Bronchial epithelial cell (primary cell): ENCODE results near the gene AAK1. TPM values are rescaled to one million over a fixed set of nuclear protein-coding genes. Genes with fewer than 3 reads are reported as not detected.

Source experiments
- DNase-seq: peaks from one replicate; pipeline ENCODE4 v3.0.0-alpha.2; 2010; ENCODE audit warnings: low read depth
- FAIRE-seq: peaks from 2 replicates; lab custom pipeline; 2011; peaks lifted over from hg19 to GRCh38; lab: Jason Lieb, UNC
- H3K27me3 ChIP-seq: 2 replicates; pipeline ENCODE4 v1.5.1; 2011; ENCODE audit warnings: low read length; ENCODE audit not compliant: control insufficient read depth, insufficient read depth
- H3K36me3 ChIP-seq: 2 replicates; pipeline ENCODE4 v1.5.1; 2011; ENCODE audit warnings: low read length; ENCODE audit not compliant: control insufficient read depth, insufficient read depth
- H3K4me3 ChIP-seq: 2 replicates; pipeline ENCODE4 v1.5.1; 2011; ENCODE audit warnings: mild to moderate bottlenecking, low read depth, low read length, control low read depth
- CTCF ChIP-seq: IDR thresholded peaks from 2 replicates; pipeline ENCODE4 v1.5.1; 2011; ENCODE audit warnings: mild to moderate bottlenecking, moderate library complexity, low read length, control low read depth, inconsistent platforms; ENCODE audit not compliant: insufficient read depth, severe bottlenecking
- total RNA-seq: library from RNA; depleted of rRNA; stranded (reverse); fragments of >200 nt; gene quantifications from 2 replicates; pipeline ENCODE4 v1.2.1, GENCODE V29; 2014

The AAK1 gene
- total RNA-seq, 1 donor from 2014 or later = 17.9 TPM

DNA sequence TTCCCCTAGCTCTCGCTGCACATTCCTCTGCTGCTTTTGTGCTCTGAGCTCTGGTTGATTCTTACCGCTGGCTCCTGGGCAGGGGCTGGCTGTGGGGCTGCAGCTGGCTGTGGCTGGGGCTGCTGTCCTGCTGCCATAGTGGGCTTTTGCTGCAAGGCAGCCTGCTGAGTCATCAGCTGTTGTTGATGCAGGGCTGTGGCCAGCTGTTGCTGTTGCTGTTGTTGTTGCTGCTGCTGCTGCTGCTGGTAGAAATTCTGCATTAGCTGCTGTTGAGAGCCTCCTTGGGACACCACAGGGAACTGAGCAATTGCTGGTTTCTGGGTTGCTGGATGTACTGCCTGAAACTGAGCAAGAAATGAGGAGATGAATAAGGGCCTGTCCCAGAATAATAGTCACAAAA lies 129.1 kb downstream of the AAK1 start:
- Histone ChIP-seq H3K36me3 (peaks cover 6% of the 10 kb centered on the region), H3K27me3 (no peaks in the 10 kb centered on the region), H3K4me3 (no peak overlapping the region)
- TF ChIP-seq CTCF = no peak
- FAIRE-seq (no peak), DNase-seq (no peak)

- Histone ChIP-seq H3K4me3 (no peak overlapping the region), H3K36me3 (peaks cover 10% of the 10 kb centered on the region), H3K27me3 (no peaks in the 10 kb centered on the region)
- FAIRE-seq (no peak), DNase-seq (no peak)
- TF ChIP-seq CTCF = no peak
Measured at GRCh38 chr2:69512446-69512845, 131.1 kb downstream of the AAK1 start.

DNA sequence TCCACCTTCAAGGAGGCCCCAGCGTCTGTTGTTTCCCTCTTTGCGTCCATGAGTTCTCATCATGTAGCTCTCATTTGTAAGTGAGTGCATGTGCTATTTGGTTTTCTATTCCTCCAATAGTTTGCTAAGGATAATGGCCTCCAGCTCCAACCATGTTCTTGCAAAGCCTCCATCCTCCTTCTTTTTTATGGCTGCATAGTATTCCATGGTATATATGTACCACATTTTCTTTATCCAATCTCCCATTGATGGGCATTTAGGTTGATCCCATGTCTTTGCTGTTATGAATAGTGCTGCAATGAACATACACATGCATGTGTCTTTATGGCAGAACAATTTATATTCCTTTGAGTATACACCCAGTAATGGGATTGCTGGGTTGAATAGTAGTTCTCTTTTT lies 133.3 kb downstream of the AAK1 start:
- Histone ChIP-seq H3K27me3 (no peaks in the 10 kb centered on the region), H3K4me3 (no peak overlapping the region), H3K36me3 (peaks cover 18% of the 10 kb centered on the region)
- FAIRE-seq (no peak), DNase-seq (no peak)
- TF ChIP-seq CTCF = no peak

GRCh38 chr2:69509750-69510140 lies 133.8 kb downstream of the AAK1 start:
- Histone ChIP-seq H3K27me3 (no peaks in the 10 kb centered on the region), H3K4me3 (no peak overlapping the region), H3K36me3 (peaks cover 18% of the 10 kb centered on the region)
- DNase-seq = no peak
- no peak for TF ChIP-seq CTCF
- no peak for FAIRE-seq

DNA sequence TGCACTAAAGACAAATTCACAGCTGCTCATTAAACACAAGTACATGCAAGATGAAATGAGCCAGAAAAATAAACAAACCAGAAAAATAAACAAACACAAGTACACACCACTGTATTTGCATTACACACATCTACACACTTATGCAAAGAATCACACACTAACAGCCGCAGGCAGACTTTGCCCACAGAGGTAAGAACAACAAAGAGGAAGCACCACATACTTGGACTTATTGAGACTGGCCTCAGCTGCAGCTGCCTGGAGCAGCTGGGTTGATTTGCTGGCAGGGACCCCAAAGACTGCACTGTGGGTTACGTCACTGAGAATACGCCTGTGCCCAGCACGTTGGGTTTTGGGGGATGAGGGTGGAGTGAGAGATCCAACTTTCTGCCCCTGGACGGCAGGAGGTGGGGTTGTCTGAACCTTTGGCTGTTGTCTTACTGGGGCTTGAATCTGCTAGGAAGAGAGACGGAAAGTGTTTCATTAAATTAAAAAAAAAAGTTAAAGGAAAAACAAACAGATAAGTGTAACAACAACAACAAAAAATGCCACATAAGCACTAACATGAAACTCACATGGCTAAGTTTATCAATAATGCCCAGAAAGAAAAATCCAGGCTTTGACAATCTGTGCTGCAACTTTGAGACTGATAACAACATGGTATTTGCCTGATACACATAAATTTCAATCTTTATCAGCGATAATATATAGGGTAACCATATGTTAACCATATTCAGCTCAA lies 134.4 kb downstream of the AAK1 start:
- peaks cover 16% of the 10 kb centered on the region for H3K36me3 ChIP-seq
- TF ChIP-seq CTCF = no peak
- FAIRE-seq (no peak), DNase-seq (no peak)
- no peak overlapping the region for H3K4me3 ChIP-seq
- H3K27me3 ChIP-seq = no peaks in the 10 kb centered on the region

DNA sequence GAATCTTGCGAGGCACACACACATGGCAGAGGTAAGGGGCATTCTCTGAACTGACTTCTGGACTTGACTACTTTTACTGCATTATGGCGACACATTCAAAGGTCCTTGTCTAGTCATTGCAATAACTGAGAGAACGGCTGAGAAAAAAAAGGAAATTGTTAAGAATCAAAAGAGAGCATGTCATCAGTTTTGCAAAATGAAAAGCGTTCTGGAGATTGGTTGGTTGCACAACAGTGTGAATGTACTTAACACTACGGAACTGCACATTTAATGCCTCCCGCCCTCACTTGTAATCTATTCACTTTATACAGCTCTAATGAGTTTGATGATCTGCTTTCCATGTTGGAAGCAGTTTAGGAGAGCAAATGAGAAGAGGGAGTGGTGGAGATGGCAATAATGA lies 137.8 kb downstream of the AAK1 start:
- peaks cover 15% of the 10 kb centered on the region for H3K36me3 ChIP-seq
- no peak overlapping the region for H3K4me3 ChIP-seq
- no peak for DNase-seq
- no peak for FAIRE-seq
- no peaks in the 10 kb centered on the region for H3K27me3 ChIP-seq
- no peak for TF ChIP-seq CTCF
